ENCODE measurements around the gene CHAD. TPM values are rescaled to one million over a fixed set of nuclear protein-coding genes. Genes with fewer than 3 reads are reported as not detected.

Gene CHAD
- total and polyA plus RNA-seq, 2 of the 4 experiments (the other 2 are of a cell fraction): 0.03 TPM; not detected in 1

- Histone ChIP-seq H2BK20ac (ENCODE audit: low read depth, low read length) (no peak overlapping the region), H3K9ac (ENCODE audit: low read depth, low read length) (no peak overlapping the region), H3K23ac (ENCODE audit: low read depth, low read length) (no peak overlapping the region), H4K8ac (ENCODE audit: low read depth in 2 of 2, low read length in 2 of 2) (no peak overlapping the region), H2AK5ac (ENCODE audit: low read depth, low read length) (no peak overlapping the region), H3K79me1 (ENCODE audit: low read depth in 1 of 2, low read length in 2 of 2) (no peaks in the 10 kb centered on the region), H3K56ac (ENCODE audit: extremely low read depth, insufficient read depth, low read length) (no peak overlapping the region), H2BK5ac (ENCODE audit: low read depth, low read length, poor library complexity, severe bottlenecking) (no peak overlapping the region), H3K27ac (ENCODE audit: insufficient read depth, low read length) (no peak overlapping the region), H2BK120ac (ENCODE audit: low read depth, low read length) (no peak overlapping the region), H3K4ac (ENCODE audit: low read depth, low read length) (no peak overlapping the region), H3K14ac (replicated peaks; ENCODE audit: low read depth, low read length) (no peak overlapping the region), H3K36me3 (ENCODE audit: control insufficient read depth, insufficient read depth, low read length) (peaks cover 14% of the 10 kb centered on the region; the same call in 1 of the 2 replicates), H2AK9ac (replicated peaks; ENCODE audit: low read depth, low read length, poor library complexity) (no peak overlapping the region), H3K9me1 (ENCODE audit: insufficient read depth, low read length) (no peaks in the 10 kb centered on the region), H3K18ac (ENCODE audit: low read depth, low read length) (no peak overlapping the region), H3K4me1 (ENCODE audit: control insufficient read depth, insufficient read depth, low read length) (peaks cover 2% of the 10 kb centered on the region), H2AFZ (replicated peaks; ENCODE audit: low read length, poor library complexity) (no peak overlapping the region), H3K9me3 (ENCODE audit: control insufficient read depth, insufficient read depth, low read length) (no peaks in the 10 kb centered on the region), H4K91ac (ENCODE audit: insufficient read depth, low read depth, low read length) (no peak overlapping the region), H3K27me3 (ENCODE audit: control insufficient read depth, insufficient read depth, low read length) (peaks cover 22% of the 10 kb centered on the region), H3K4me2 (ENCODE audit: low read depth, low read length) (no peak overlapping the region), H3K4me3 (ENCODE audit: insufficient read depth, low read depth, low read length) (no peak overlapping the region), H2BK15ac (ENCODE audit: low read depth, low read length) (no peak overlapping the region), H4K5ac (ENCODE audit: low read depth, low read length) (no peak overlapping the region), H4K20me1 (ENCODE audit: insufficient read depth, low read length) (no peaks in the 10 kb centered on the region; the same call in 1 of the 2 replicates)
- BruUV-seq (replicated peaks): no TSS peak
- TF ChIP-seq ELK1 (IDR thresholded peaks at IDR 0.05; ENCODE audit: borderline replicate concordance, low read depth, low read length): no peak
- TF ChIP-seq, protein P1, sequence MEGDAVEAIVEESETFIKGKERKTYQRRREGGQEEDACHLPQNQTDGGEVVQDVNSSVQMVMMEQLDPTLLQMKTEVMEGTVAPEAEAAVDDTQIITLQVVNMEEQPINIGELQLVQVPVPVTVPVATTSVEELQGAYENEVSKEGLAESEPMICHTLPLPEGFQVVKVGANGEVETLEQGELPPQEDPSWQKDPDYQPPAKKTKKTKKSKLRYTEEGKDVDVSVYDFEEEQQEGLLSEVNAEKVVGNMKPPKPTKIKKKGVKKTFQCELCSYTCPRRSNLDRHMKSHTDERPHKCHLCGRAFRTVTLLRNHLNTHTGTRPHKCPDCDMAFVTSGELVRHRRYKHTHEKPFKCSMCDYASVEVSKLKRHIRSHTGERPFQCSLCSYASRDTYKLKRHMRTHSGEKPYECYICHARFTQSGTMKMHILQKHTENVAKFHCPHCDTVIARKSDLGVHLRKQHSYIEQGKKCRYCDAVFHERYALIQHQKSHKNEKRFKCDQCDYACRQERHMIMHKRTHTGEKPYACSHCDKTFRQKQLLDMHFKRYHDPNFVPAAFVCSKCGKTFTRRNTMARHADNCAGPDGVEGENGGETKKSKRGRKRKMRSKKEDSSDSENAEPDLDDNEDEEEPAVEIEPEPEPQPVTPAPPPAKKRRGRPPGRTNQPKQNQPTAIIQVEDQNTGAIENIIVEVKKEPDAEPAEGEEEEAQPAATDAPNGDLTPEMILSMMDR (conservative IDR thresholded peaks at IDR 0.05; ENCODE audit: low read depth, low read length): no peak
- no peak for TF ChIP-seq MAFK (IDR thresholded peaks at IDR 0.05; ENCODE audit: low read depth, low read length)
- no peak for TF ChIP-seq BHLHE40 (IDR thresholded peaks at IDR 0.05; ENCODE audit: low read depth, low read length)
- TF ChIP-seq SMC3 (IDR thresholded peaks at IDR 0.05; ENCODE audit: low read depth, low read length): no peak
- no peak for TF ChIP-seq POLR2A (IDR thresholded peaks at IDR 0.05; ENCODE audit: low read depth, low read length)
- no peak for TF ChIP-seq CEBPB (IDR thresholded peaks at IDR 0.05; ENCODE audit: low read depth, low read length)
- TF ChIP-seq USF2 (IDR thresholded peaks at IDR 0.05; ENCODE audit: low read depth, low read length): no peak
- no peak for TF ChIP-seq NFE2L2 (IDR thresholded peaks at IDR 0.05; ENCODE audit: low read depth, low read length)
- TF ChIP-seq RFX5 (IDR thresholded peaks at IDR 0.05; ENCODE audit: low read depth, low read length): no peak
- no peak for TF ChIP-seq RAD21 (IDR thresholded peaks at IDR 0.05; ENCODE audit: low read length)
- TF ChIP-seq RCOR1 (IDR thresholded peaks at IDR 0.05; ENCODE audit: insufficient replicate concordance, low read length): no peak
- ATAC-seq (ENCODE audit: low read depth): no peak
- POLR2A ChIA-PET (ENCODE audit: unreplicated experiment): no interaction called here
- intact Hi-C loops (cut with micrococcal nuclease) (no loop called here), in situ Hi-C loops (cut with MboI; ENCODE audit: low sequenced_read_pairs) (no loop called here), dilution Hi-C loops (cut with HindIII; ENCODE audit: low sequenced_read_pairs, unreplicated experiment) (no loop called here)
- WGBS, 2 experiments (ENCODE audit: extremely low coverage in 2 of 2, insufficient read length in 1 of 2): no CpG with 5 or more reads among the region's 10 CpGs
- DNase-seq: no peak
- CTCF ChIA-PET: interaction anchor here (0.6 kb wide), 1 partner anchor 55 kb away, joined by 3 read pairs; no protein-coding TSS in a partner anchor
These were observed 3.6 kb upstream of the CHAD start for GRCh38 chr17:50472286-50472685.
